Gastrocnemius medialis (tissue), 4 donors: Measurements from ENCODE around the gene KRTAP13-4.

Experiments used
- POLR2A ChIP-seq, 2 donors: fragments of 450-650 bp; IDR thresholded peaks; one replicate each; pipeline ENCODE4 v1.6.1; 2017; ENCODE audit warnings: antibody characterized with exemption in 2 of 2, mild to moderate bottlenecking in 2 of 2, moderate library complexity in 2 of 2
- TF ChIP-seq, protein P1 (sequence below), 5 experiments: fragments of 450-650 bp in 3 of 5; fragments of 200-600 bp in 2 of 5; sonication (generic) in 2 of 5; IDR thresholded peaks in 4 of 5; conservative IDR thresholded peaks in 1 of 5; 1 replicate in 4 of 5; 2 replicates in 1 of 5; pipeline ENCODE4 v1.5.1; 2016 to 2019; ENCODE audit warnings: antibody characterized with exemption in 5 of 5, mild to moderate bottlenecking in 3 of 5, moderate library complexity in 3 of 5

- TF ChIP-seq, protein P1, sequence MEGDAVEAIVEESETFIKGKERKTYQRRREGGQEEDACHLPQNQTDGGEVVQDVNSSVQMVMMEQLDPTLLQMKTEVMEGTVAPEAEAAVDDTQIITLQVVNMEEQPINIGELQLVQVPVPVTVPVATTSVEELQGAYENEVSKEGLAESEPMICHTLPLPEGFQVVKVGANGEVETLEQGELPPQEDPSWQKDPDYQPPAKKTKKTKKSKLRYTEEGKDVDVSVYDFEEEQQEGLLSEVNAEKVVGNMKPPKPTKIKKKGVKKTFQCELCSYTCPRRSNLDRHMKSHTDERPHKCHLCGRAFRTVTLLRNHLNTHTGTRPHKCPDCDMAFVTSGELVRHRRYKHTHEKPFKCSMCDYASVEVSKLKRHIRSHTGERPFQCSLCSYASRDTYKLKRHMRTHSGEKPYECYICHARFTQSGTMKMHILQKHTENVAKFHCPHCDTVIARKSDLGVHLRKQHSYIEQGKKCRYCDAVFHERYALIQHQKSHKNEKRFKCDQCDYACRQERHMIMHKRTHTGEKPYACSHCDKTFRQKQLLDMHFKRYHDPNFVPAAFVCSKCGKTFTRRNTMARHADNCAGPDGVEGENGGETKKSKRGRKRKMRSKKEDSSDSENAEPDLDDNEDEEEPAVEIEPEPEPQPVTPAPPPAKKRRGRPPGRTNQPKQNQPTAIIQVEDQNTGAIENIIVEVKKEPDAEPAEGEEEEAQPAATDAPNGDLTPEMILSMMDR (IDR thresholded peaks at IDR 0.05 in 4 of 5, conservative IDR thresholded peaks at IDR 0.05 in 1 of 5), result no peak
- no peak for TF ChIP-seq POLR2A (IDR thresholded peaks at IDR 0.05)
Measured at GRCh38 chr21:30430170-30430655, at the start of gene KRTAP13-4.
